Tibial nerve (tissue), 4 donors: ENCODE measurements around the gene NGEF. TPM values are rescaled to one million over a fixed set of nuclear protein-coding genes. Genes with fewer than 3 reads are reported as not detected.

Experiments used
- DNase-seq, 2 donors: peaks; one replicate each; pipeline ENCODE4 v3.0.0-alpha.2; 2019; ENCODE audit warnings: low spot score in 2 of 2
- H3K27ac ChIP-seq, 4 donors: fragments of 200-600 bp; sonication (generic) in 3 of 4; one replicate each; pipeline ENCODE4 v1.5.1; 2017 to 2019; ENCODE audit warnings: mild to moderate bottlenecking in 1 of 4
- H3K27me3 ChIP-seq, 2 donors: fragments of 200-600 bp; sonication (generic) in 1 of 2; one replicate each; pipeline versions ENCODE4 v1.5.1 to v1.6.0; 2017 to 2019
- H3K36me3 ChIP-seq, 3 donors: fragments of 200-600 bp; sonication (generic); one replicate each; pipeline ENCODE4 v1.5.1; 2018 to 2019
- H3K4me1 ChIP-seq, 4 donors: fragments of 200-600 bp; sonication (generic) in 3 of 4; one replicate each; pipeline ENCODE4 v1.5.1; 2017 to 2019
- H3K4me3 ChIP-seq, 4 donors: fragments of 200-600 bp; sonication (generic) in 3 of 4; one replicate each; pipeline ENCODE4 v1.5.1; 2017 to 2019; ENCODE audit warnings: mild to moderate bottlenecking in 1 of 4, moderate library complexity in 1 of 4
- H3K9me3 ChIP-seq, 4 donors: fragments of 200-600 bp; sonication (generic) in 3 of 4; one replicate each; pipeline ENCODE4 v1.5.1; 2017 to 2019
- EP300 ChIP-seq, 2 donors: sonication (generic); formaldehyde crosslinking; IDR thresholded peaks; one replicate each; pipeline ENCODE4 v1.6.1; 2017; ENCODE audit warnings: antibody characterized with exemption in 2 of 2, mild to moderate bottlenecking in 1 of 2
- POLR2A ChIP-seq, 2 donors: fragments of 450-650 bp; IDR thresholded peaks; one replicate each; pipeline ENCODE4 v1.6.1; 2017; ENCODE audit warnings: antibody characterized with exemption in 2 of 2, mild to moderate bottlenecking in 2 of 2, moderate library complexity in 2 of 2
- WGBS, 2 donors: methylation state at CpG; one replicate each; pipeline ENCODE4 v1.1.5; 2018; 5-methylcytosine and 5-hydroxymethylcytosine counted together
- total RNA-seq, 4 donors: library from RNA; depleted of rRNA; stranded (reverse); fragments of >200 nt; gene quantifications; one replicate each; pipeline ENCODE4 v1.1.0, GENCODE V29; 2016
- TF ChIP-seq, protein P1 (sequence below), 5 experiments: fragments of 200-600 bp in 3 of 5; fragments of 450-650 bp in 2 of 5; sonication (generic) in 3 of 5; IDR thresholded peaks; one replicate each; pipeline ENCODE4 v1.5.1; 2016 to 2019; ENCODE audit warnings: antibody characterized with exemption in 5 of 5, mild to moderate bottlenecking in 3 of 5, moderate library complexity in 2 of 5

The NGEF gene
- total RNA-seq, 4 donors from 2014 or later, result 12.9 to 47.6 (median 22.7) TPM

DNA sequence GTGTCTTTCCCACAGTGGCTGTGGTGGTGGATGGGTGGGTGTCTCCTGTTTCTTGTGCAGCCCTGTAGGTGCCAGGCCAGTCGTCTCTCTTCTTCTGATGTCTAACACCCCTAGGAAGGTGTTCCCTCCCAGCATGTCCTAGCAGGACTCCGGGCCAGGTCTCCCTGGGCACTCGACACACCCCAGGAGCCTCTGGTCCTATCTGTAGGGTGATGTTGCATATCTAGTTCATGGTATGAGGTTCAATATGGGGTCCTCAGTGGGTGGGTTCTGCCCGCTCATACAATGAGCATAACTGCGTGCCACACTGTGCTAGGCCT, 14.4 kb downstream of the NGEF start:
- Histone ChIP-seq H3K27me3 (no peaks in the 10 kb centered on the region), H3K9me3 (no peaks in the 10 kb centered on the region), H3K27ac (no peak overlapping the region), H3K36me3 (no peaks in the 10 kb centered on the region), H3K4me1 (no peaks in the 10 kb centered on the region), H3K4me3 (no peak overlapping the region)
- TF ChIP-seq, protein P1, sequence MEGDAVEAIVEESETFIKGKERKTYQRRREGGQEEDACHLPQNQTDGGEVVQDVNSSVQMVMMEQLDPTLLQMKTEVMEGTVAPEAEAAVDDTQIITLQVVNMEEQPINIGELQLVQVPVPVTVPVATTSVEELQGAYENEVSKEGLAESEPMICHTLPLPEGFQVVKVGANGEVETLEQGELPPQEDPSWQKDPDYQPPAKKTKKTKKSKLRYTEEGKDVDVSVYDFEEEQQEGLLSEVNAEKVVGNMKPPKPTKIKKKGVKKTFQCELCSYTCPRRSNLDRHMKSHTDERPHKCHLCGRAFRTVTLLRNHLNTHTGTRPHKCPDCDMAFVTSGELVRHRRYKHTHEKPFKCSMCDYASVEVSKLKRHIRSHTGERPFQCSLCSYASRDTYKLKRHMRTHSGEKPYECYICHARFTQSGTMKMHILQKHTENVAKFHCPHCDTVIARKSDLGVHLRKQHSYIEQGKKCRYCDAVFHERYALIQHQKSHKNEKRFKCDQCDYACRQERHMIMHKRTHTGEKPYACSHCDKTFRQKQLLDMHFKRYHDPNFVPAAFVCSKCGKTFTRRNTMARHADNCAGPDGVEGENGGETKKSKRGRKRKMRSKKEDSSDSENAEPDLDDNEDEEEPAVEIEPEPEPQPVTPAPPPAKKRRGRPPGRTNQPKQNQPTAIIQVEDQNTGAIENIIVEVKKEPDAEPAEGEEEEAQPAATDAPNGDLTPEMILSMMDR (IDR thresholded peaks at IDR 0.05), result no peak
- TF ChIP-seq EP300 (IDR thresholded peaks at IDR 0.05), result no peak
- no peak for TF ChIP-seq POLR2A (IDR thresholded peaks at IDR 0.05)
- 89 to 92% methylated on average over 5 of the region's 5 CpGs for WGBS, 2 donors
- no peak for DNase-seq

- H3K27me3 ChIP-seq, result no peaks in the 10 kb centered on the region
- no peaks in the 10 kb centered on the region for H3K36me3 ChIP-seq
- WGBS, 2 donors, result 86 to 89% methylated on average over 16 of the region's 18 CpGs
- DNase-seq, result no peak
- H3K4me1 ChIP-seq, result no peaks in the 10 kb centered on the region
- no peaks in the 10 kb centered on the region for H3K9me3 ChIP-seq
- no peak overlapping the region for H3K27ac ChIP-seq
- H3K4me3 ChIP-seq, result no peak overlapping the region
- TF ChIP-seq, protein P1 (IDR thresholded peaks at IDR 0.05), result no peak
- no peak for TF ChIP-seq EP300 (IDR thresholded peaks at IDR 0.05)
- TF ChIP-seq POLR2A (IDR thresholded peaks at IDR 0.05), result no peak
Observed at GRCh38 chr2:232997749-232998665, 15.0 kb downstream of the NGEF start.

GRCh38 chr2:232994446-232994845, 18.6 kb downstream of the NGEF start:
- H3K9me3 ChIP-seq, result no peaks in the 10 kb centered on the region
- DNase-seq, result no peak
- H3K4me1 ChIP-seq, result no peaks in the 10 kb centered on the region
- no peak overlapping the region for H3K4me3 ChIP-seq
- H3K36me3 ChIP-seq, result no peaks in the 10 kb centered on the region
- TF ChIP-seq, protein P1 (IDR thresholded peaks at IDR 0.05), result no peak
- TF ChIP-seq EP300 (IDR thresholded peaks at IDR 0.05), result no peak
- TF ChIP-seq POLR2A (IDR thresholded peaks at IDR 0.05), result no peak
- no peak overlapping the region for H3K27ac ChIP-seq
- no peaks in the 10 kb centered on the region for H3K27me3 ChIP-seq
- 73 to 81% methylated on average over 5 of the region's 5 CpGs for WGBS, 2 donors

DNA sequence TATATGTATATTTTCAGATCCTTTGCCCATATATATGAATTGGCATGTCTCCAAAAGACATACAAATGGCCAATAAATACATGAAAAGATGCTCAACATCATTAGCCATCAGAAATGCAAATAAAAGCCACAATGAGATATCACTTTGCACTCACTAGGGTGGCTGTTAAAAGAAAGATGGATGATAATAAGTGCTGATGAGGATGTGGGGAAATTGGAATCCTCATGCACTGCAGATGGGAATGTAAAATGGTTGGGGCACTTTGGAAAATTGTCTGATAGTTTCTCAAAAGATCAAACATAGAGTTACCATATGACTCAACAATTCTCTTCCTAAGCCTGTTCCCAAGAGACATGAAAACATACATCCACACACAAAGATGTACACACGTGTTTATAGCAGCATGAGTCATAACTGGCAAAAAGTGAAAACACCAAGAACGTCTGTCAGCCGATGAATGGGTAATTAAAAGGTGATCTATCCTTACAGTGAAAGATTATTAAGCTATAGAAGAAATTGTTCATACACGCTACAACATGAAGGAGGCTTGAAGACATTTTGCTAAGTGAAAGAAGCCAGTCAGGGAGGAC, 19.7 kb downstream of the NGEF start:
- TF ChIP-seq, protein P1 (IDR thresholded peaks at IDR 0.05), result no peak
- TF ChIP-seq EP300 (IDR thresholded peaks at IDR 0.05) (no peak), POLR2A (IDR thresholded peaks at IDR 0.05) (no peak)
- no peak for DNase-seq
- Histone ChIP-seq H3K27ac (no peak overlapping the region), H3K4me1 (peaks cover 0 to 4% (median 0%) of the 10 kb centered on the region in 4 donors), H3K9me3 (no peaks in the 10 kb centered on the region), H3K27me3 (no peaks in the 10 kb centered on the region), H3K4me3 (no peak overlapping the region), H3K36me3 (no peaks in the 10 kb centered on the region)
- WGBS, 2 donors, result 72 to 81% methylated on average over 4 of the region's 4 CpGs

DNA sequence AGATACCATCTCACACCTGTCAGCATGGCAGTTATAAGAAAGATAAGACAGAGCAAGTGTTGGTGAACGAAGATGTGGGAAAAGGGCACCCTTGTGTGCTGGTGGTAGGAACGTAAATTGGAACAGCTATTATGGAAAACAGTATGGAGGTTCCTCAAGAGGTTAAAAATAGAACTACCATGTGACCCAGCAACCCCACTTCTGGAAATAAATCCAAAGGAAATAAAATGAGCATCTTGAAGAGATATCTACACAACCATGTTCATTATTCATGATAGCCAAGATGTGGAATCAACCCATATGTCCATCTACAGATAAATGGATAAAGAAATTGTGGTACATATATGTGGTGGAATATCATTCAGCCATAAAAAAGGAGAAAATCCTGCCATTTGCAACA, 26.9 kb downstream of the NGEF start:
- WGBS, 2 donors, result 84 to 86% methylated on average over 2 of the region's 2 CpGs
- H3K36me3 ChIP-seq, result no peaks in the 10 kb centered on the region
- peaks cover 0 to 11% (median 0%) of the 10 kb centered on the region in 4 donors for H3K4me1 ChIP-seq
- no peak overlapping the region for H3K4me3 ChIP-seq
- no peaks in the 10 kb centered on the region for H3K9me3 ChIP-seq
- H3K27ac ChIP-seq, result no peak overlapping the region
- DNase-seq, result no peak
- TF ChIP-seq, protein P1 (IDR thresholded peaks at IDR 0.05), result no peak
- no peak for TF ChIP-seq EP300 (IDR thresholded peaks at IDR 0.05)
- no peak for TF ChIP-seq POLR2A (IDR thresholded peaks at IDR 0.05)
- H3K27me3 ChIP-seq, result peaks cover 0 to 3% of the 10 kb centered on the region in 2 donors
